HG02610 (cell line): ENCODE measurements around the gene ETFA.
"Not testable (repeated sequence)": the region's sequence is repeated elsewhere in the genome, so short reads cannot be mapped to it uniquely, and the experiment has no call there.

Source experiments
- ATAC-seq: cut with Tn5 transposase; IDR thresholded peaks from one replicate; pipeline ENCODE4 v1.9.1; 2021; ENCODE audit warnings: mild to moderate bottlenecking, moderate library complexity; ENCODE audit not compliant: unreplicated experiment

Gene ETFA

GRCh38 chr15:76327191-76328105 lies 16.2 kb upstream of the ETFA start:
- ATAC-seq = no peak

- no peak for ATAC-seq
Measured at GRCh38 chr15:76325704-76326103, 14.4 kb upstream of the ETFA start.

- no peak for ATAC-seq
Measured at GRCh38 chr15:76324066-76324465, 12.8 kb upstream of the ETFA start.

- ATAC-seq = no peak
Measured at GRCh38 chr15:76321602-76322001, 10.3 kb upstream of the ETFA start.

- ATAC-seq = no peak
Measured at GRCh38 chr15:76321171-76321570, 9.9 kb upstream of the ETFA start.

- ATAC-seq = no peak
Measured at GRCh38 chr15:76320012-76320411, 8.7 kb upstream of the ETFA start.

- no peak for ATAC-seq
Measured at GRCh38 chr15:76313731-76314130, 2.5 kb upstream of the ETFA start.

GRCh38 chr15:76313175-76313567 lies 1.9 kb upstream of the ETFA start:
- ATAC-seq = not testable (repeated sequence)

- no peak for ATAC-seq
Measured at GRCh38 chr15:76312540-76313174, 1.4 kb upstream of the ETFA start.

- peak; percentile 16 for ATAC-seq
Measured at GRCh38 chr15:76310475-76311099, 682 bp downstream of the ETFA start.

GRCh38 chr15:76309601-76310330 lies 1.5 kb downstream of the ETFA start:
- no peak for ATAC-seq

- no peak for ATAC-seq
Measured at GRCh38 chr15:76303909-76304308, 7.4 kb downstream of the ETFA start.

- no peak for ATAC-seq
Measured at GRCh38 chr15:76299786-76300185, 11.5 kb downstream of the ETFA start.

GRCh38 chr15:76298986-76299385 lies 12.3 kb downstream of the ETFA start:
- ATAC-seq = no peak

- not testable (repeated sequence) for ATAC-seq
Measured at GRCh38 chr15:76297951-76298350, 13.3 kb downstream of the ETFA start.

- no peak for ATAC-seq
Measured at GRCh38 chr15:76296849-76297248, 14.4 kb downstream of the ETFA start.

- not testable (repeated sequence) for ATAC-seq
Measured at GRCh38 chr15:76294463-76294862, 16.8 kb downstream of the ETFA start.

GRCh38 chr15:76293361-76293760 lies 17.9 kb downstream of the ETFA start:
- ATAC-seq = no peak

GRCh38 chr15:76289582-76289981 lies 21.7 kb downstream of the ETFA start:
- ATAC-seq = no peak

- peak; percentile 65 for ATAC-seq
Measured at GRCh38 chr15:76286271-76286879, 24.9 kb downstream of the ETFA start.
